ENCODE results near the gene HIC2.
"Not testable (repeated sequence)": the region's sequence is repeated elsewhere in the genome, so short reads cannot be mapped to it uniquely, and the experiment has no call there.

HIC2 gene

DNA sequence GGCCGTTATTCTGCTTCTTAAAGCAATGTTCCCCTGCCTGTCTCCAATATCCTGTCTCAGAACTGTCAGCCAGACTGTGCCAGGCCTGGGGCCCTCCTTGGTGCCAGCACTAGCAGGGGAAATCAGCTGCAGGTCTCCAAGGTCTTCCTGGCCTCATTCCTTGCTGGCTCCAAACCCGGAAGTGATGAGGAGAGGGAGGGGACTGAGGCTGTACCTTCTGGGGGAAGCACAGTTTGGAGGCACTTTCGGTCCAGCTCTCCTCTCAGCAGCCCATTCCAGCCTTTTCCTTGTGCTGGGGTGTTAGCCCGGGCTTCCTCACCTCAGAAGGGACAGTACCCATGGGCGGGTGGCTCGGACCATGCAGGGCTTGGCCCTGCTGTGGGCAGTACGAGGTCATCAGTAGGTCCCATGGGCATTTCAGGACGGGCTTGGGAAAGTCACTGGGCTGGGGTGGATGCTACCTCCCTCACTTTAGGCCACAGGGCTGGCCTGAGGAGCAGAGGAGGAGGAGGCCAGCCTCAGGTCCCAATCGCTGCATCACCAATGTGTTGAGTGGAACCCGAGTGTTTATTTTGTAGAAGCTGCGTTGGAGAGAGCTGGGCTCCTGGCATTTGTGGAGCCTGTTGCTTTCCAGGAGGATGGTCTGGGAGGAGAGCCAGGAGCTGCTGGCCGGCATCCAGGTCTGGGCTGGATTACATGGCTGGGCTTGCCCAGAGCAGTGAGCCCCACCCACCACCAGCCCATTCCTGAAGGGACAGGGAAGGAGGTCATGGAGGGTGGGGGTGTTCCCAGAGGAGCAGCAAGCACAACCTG, 19.0 kb downstream of the HIC2 start:
- not testable (repeated sequence) for DNase-seq

DNA sequence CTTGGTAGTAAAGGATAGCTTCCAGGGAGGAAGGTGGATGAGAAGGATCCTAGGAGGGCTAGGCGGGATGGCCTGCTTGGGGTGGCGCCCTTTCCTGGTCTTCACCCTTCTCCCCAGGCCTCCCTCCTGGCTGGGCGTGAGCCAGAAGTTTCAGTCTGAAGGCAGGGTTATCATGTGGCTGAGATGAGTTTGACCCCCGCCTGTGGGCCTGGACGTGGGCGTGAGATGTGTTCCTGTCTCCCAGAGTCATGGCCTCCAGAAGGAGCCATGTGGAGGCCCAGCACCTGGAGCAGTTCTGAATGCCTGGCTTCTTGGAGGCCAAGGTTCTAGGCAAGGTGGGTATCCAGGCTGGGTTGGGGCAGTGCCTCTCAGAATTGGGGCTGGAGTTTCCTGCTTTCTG, 20.8 kb downstream of the HIC2 start:
- DNase-seq: not testable (repeated sequence)

DNA sequence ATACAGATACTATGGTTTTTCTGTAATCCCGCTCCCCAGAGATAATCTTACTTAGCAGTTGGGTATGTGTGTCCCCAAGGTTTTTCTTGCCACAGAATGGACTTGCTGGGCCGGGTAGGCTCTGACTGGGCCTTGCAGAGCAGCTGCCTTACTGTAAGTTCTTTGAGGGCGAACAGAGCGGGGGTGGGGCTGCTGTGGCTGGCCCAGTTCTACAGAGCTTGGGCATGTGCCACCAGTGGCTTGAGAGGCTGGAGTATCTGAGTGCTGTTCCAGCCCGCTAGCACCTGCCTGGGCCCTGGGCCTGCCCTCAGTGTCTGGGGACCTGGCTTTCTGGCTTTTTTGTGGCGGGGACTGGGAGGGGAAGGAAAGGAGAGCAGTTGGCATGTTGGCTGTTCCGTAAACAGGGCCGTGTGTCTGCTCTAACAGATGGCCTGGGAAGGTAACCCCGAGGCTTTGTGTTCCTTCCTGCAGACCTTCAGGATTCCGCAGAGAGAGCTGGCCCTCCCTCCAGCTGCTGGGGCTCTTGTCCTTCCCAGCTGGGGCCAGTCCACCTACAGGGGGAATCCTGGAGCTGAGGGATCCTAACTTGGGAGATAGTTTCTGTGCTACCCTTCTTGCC, 23.0 kb downstream of the HIC2 start:
- not testable (repeated sequence) for DNase-seq

DNA sequence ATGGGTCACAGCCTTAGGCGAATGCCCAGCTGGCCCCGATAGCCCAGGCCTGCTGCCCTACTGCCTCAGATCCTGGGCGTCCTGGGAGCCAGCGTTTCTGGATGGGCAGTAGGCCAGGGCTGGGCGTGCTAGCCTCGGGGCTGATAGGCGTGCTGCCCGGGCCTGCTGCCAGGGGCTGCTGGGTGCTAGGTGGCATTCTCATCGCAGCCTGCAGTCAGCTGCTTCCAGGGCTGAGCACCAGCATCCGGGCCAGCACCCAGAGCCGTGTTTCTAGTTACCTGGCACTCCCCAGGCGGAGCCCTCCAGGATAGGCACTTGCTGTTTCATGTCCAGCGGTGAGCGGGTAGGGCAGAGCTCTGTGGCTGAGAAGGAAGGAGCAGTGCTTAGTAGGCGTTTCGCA, 23.5 kb downstream of the HIC2 start:
- DNase-seq: not testable (repeated sequence)

DNA sequence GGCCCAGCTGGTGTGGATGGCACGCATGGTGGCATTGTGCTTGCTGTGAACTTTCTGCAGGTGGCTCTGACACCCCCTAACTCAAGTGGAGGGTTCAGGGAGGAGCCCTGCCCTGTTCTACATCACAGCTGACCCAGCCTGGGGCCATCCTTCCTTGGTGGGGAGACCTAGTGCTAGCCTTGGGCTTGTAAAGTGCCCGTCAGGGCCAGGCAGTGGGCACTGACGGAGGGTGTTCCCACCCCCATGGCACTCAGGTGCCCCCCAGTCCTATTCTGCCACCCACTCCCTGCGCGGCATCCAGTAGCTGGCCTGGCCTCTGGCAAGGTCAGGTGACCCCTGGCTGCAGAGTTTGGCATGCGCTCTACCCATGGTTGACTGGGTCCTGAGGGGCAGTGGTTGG, 24.0 kb downstream of the HIC2 start:
- DNase-seq: not testable (repeated sequence)

DNA sequence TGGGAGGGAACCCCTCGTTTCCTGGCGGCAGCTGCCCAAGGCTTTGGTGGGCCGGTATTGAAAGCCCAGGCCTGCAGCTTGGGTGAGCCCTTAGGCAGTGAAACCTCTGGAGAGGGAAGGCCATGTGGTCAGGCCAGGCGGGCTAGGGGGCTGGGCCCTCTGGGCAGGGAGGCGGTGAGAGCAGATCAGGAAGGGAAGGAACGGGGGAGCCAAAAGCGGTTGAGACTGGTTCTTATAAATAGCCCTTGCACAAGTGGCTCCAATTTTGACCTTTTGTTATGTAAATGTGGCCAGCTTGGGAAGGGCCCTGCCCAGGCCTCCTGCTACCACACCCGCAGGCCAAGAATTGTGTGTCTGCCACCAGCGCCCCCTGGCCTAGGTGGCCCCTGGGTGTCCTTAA, 25.0 kb downstream of the HIC2 start:
- not testable (repeated sequence) for DNase-seq

DNA sequence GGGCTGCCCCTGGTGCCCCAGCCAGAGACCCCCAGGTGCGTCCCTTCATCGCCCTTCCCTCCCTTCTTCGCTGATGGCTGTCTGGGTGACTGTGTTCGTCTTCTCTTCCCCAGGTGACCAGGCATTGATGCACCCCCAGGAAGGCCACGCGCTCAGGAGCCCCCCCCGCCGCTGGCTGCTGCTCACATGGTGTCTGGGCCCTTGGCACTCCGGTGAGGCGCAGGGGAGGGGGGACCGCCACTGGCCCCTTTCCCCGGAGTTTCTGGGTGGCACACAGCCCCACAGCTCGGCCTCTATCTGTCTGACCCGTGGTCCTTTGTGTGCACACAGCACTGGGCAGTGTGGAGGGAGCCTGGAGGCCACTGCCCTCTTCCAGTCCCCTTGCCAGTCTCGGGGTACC, 25.5 kb downstream of the HIC2 start:
- not testable (repeated sequence) for DNase-seq

DNA sequence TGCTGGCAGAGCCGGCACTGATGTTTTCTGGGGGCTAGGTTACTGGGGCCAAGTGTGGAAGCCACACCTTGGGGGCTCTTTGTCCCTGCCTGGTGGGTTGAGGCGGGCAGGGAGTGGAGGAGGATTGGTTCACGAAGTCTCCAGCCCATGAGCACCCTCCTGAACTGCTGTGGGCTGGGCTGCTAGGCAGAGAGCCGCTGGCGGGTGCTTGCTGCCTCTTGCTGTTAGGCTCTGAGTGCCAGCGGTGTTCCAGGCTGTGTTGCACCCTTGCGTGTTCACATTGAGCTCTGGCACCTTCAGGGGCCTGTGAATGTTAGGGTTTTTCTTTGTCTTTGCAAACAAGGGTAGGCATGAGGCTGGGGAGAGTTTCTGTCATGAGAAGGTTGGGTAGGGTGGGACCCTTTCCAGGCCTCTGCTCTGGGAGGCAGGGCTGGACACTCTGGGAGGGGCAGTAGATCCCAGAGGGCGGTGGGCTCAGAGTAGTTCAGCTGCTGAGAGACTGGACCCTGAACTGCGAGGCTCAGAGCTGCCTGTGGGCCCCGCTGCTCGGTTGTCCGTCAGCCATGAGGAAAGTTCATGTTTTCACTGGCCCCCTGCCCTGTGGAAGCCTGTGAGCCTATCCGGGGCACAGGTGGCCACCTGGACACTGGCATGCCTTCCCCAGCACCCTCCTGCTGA, 26.0 kb downstream of the HIC2 start:
- DNase-seq: no peak

DNA sequence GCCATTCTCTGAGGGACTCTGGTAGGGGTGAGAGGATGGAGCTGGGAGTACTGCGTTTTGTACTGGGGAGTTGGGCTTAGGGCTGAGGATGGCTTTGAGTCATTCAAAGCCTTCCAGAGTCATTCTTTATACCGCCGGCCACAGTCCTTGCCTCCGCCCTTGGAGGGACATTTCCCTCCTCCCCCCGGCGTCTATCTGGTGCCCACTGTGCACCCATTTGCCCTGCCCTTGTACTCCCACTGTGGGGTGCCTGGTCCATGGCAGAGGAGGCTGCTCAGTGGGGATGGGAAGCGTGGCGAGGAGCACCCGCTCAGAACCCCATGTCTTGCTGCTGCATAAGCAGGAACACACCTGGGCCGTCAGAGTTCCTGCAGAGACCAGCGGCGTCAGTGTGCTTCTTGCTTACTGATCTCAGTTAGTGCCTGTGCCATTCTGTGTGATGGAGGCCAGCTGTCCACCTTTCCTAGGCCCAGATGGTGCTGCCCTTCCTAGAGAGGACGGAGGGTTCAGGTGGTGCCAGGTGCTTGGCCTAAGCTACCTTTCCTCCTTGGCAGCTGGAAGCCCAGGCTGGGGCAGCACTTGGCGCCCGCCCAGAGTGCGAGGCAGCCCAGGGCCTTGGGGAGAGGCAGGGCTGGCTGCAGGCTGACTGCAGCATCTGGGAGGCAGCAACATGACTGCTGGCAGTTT, 26.7 kb downstream of the HIC2 start:
- DNase-seq: no peak

DNA sequence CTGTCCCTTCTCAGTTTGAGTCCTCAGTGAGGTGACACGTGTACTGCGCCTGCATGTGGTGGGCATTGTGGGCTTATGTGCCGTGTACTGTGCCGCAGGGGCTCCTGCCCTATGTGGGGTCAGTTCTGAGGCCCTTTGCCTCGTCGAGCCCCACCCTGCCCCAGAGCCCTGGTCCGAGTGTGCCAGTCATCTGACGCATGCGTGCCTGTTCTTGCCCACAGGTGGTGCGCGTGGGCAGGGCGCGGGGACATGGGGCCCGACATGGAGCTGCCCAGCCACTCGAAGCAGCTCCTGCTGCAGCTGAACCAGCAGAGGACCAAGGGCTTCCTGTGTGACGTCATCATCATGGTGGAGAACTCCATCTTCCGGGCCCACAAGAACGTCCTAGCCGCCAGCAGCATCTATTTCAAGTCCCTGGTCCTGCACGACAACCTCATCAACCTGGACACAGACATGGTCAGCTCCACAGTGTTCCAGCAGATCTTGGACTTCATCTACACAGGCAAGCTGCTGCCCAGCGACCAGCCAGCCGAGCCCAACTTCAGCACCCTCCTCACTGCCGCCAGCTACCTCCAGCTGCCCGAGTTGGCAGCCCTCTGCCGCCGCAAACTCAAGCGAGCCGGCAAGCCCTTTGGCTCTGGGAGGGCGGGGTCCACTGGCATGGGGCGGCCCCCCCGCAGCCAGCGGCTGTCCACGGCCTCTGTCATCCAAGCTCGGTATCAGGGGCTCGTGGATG, 27.7 kb downstream of the HIC2 start:
- no peak for DNase-seq

DNA sequence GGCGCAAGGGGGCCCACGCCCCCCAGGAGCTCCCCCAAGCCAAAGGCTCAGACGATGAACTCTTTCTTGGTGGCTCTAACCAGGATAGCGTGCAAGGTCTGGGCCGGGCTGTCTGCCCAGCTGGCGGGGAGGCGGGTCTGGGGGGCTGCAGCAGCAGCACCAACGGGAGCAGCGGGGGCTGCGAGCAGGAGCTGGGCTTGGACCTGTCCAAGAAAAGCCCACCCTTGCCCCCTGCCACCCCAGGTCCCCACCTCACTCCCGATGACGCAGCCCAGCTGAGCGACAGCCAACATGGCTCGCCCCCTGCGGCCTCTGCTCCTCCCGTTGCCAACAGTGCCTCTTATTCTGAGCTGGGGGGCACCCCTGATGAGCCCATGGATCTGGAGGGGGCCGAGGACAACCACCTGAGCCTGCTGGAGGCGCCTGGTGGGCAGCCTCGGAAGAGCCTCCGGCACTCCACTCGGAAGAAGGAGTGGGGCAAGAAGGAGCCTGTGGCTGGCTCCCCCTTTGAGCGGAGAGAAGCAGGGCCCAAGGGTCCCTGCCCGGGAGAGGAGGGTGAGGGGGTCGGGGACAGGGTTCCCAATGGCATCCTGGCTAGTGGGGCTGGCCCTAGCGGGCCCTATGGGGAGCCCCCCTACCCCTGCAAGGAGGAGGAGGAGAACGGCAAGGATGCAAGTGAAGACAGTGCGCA, 28.4 kb downstream of the HIC2 start:
- DNase-seq: no peak

DNA sequence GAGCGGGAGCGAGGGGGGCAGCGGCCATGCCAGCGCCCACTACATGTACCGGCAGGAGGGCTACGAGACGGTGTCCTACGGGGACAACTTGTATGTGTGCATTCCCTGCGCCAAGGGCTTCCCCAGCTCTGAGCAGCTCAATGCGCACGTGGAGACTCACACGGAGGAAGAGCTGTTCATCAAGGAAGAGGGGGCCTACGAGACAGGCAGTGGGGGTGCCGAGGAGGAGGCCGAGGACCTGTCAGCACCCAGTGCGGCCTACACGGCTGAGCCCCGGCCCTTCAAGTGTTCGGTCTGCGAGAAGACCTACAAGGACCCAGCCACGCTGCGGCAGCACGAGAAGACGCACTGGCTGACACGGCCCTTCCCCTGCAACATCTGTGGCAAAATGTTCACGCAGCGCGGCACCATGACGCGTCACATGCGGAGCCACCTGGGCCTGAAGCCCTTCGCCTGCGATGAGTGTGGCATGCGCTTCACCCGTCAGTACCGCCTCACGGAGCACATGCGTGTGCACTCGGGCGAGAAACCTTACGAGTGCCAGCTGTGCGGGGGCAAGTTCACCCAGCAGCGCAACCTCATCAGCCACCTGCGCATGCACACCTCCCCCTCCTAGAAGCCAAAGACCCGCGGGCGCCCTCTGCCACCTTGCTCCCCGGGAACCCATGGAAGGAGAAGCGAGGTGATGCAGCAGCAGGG, 29.1 kb downstream of the HIC2 start:
- no peak for DNase-seq

DNA sequence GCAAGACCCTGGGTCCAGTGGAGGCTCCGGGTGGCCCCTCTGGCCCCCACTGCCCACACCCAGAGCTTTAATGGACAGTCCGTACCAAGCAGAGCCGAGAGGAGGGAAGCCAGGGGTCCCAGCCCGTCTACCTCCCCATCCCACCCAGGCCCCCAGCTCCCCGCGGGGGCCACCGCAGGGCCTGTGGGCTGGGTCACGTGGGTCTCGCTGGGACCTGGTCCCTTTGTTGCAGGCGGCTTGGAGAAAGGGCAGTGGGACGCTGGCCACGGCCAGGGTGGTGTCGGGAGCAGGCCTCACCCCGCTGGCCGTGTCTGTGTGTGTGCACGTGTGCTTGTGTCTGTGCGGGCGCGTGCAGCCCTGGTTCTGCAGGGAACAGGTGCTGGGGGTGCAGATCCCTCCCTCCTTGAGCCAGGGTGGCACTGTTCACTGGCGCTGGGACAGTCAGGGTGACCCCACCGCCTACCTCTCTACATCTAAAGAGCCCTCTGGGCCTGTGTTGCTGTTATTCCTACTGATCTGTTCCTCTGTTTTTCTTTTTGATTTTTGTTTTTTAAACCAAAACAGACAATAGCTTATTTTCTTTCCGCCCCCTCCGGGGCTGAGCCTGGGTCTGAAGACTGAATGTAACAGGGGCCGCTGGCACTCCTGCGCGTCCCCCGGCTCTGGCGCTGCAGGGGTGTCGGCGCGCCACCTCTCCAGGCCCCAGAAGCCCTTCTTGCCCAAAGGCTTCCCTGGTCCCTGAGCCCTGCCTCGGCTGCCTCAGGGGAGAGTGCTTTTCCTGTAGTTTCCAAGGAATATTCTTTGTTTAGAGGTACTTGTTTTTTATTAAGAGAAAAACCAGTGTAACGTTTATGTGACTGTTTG, 29.9 kb downstream of the HIC2 start:
- no peak for DNase-seq

DNA sequence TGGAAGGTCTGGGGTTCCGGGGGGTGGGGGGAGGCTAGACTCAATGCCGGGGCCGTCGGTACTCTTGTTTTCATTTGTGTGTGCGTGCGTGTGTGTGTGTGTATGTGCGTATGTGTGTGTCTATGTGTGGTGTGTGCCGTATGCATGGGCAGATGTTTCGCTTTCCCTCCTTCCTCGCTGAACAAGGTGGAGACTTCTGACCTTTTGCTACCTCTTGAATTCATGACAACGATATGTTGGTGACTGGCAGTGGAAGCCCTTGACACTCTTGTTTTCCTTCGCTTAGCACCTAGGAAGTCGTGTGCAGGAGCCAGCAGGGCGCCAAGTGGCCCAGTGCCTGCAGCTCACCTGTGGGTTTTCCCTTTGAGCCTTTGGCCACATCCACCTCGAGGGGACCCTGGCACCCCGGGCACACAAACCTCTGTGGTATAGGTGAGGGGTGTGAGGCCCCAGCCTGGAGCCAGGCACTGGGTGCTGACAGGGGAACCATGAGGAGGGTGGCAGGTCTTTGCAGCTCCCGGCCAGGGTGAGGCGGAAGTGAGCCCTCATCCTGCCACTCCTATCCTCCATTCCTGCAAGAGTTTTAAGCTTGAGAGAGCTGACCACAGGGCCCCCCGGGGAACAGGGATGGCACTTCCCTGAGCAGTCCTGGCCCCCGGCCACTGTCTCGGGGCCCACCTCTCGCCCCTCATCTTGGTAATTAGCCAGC, 30.7 kb downstream of the HIC2 start:
- no peak for DNase-seq

DNA sequence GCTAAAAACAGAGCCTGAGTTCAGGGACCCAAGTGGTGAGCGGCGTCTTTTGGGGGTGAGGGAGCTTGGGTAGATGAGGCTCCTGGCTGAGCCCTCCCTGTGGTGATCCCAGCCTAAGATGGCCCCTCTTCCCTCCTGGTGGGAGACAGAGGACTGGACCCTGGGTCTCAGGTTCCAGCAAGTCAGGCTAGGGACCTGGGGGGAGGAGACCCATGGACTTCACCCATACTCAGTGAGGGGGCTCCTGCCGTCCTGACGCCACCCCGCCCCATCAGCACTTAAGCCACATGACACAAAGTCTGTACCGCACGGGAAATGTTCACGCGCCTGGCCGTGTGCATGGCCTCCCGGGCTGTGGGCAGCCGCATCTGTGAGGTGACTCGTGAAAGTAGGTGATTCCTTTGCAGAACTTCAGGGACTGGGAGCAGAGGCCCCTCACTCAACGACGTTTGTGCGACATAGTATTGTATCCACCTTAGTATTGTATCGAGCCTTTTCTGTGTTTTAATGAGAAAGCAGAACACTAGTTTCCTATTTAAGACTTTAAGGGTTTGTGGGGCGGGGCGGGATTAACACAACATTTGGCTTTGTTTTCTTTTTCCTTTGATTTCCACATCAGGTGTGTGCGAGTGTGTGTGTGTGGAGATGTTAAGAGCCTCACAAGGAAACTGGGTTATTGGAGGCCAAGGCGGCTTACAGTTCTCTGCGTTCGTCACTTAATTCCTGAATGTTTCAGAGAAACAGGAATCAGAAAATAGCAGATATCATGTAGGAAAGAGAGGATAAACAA, 31.7 kb downstream of the HIC2 start:
- DNase-seq: no peak

DNA sequence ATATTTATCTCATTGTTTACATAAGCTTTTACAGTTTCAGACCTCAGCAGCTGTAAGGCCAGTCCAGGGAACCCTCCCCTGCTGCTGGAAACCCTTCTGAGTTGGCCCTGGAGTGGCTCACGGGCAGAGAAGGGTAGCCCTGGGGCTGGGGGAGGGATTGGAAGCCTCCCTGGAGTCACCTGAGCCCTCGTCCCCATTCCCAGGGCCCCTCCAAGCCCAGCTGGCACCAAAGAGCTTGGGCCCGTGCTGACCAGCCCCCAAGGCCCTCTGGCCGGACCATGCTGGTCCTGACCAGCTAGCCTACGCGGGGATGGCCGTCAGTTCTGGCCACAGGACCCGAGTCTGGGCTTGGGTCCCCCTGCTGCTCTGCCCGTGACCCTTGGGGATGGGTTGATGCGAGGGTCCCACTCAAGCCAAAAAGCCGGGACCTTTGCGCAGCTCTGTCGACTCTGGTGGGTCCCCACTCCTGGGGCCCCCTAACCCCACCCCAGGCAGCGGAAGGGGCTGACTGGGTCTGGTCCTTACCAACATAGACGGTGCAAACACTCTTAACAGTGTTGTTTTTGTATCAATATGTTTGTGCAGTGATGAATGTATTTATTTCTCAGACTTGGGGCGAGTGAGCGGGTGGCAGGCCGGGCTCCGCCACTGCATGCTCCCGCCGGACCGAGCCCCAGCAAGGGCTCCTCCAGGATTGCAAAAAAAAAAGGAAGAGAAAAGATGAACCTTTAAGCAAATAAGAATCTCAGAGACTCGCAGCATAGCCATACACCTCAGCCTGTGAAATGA, 32.6 kb downstream of the HIC2 start:
- DNase-seq: no peak

DNA sequence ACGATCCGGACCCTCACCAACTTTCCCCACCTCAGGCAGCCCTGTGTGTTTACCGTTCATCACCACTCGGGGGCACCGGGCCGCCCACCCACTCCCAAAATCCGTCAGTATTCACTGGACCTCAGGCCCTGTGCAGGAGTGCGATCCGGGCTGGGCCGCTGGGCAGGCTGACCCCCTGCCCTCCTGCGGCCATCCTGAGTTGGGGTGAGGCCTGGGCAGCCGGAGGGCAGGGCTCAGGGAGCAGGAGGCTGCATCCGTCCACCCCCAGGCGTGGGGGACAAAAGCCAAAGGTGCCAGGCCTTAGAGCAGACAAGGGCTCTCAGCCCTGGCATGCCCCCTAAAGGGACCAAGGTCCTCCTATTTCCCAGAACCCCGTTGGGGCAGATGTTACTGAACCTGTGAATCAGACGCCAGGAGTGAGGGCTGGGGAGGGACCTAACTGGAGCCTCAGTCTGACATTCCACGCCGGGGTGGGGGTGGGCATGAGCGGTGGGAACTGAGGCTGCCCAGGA, 33.2 kb downstream of the HIC2 start:
- DNase-seq: no peak

DNA sequence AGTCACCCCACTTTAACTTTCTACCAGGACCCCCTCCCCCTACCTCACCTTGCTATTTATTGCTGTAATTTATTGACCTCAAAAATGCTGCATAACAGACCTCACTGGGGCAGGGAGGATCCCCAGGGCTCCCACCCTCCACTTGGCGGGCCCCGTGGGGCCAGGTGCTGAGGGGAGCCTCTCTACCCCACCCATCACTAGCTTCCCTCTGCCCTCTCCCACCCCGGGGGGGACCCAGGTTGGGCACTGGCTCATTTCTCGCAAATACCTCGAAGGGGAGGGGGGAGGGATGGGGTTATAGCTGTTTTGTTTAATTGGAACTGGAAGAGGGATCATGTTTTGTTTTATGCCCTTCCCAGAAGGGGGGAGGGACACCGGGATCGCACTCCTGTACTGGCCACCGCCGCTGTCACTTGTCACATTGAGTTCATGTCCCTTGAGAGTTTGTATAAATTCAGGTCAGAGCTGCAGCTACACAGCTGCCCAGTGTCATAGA, 33.7 kb downstream of the HIC2 start:
- no peak for DNase-seq
